LNCaP clone FGC (cell line): ENCODE measurements around the gene APAF1.

Source experiments
- DNase-seq: peaks from one replicate; pipeline ENCODE4 v3.0.0-alpha.2; 2011; ENCODE audit warnings: low read depth
- H3K4me3 ChIP-seq: 2 replicates; pipeline ENCODE4 v1.5.1; 2011; ENCODE audit warnings: mild to moderate bottlenecking, low read depth, low read length, control low read depth
- TF ChIP-seq, protein P1 (sequence below): IDR thresholded peaks from 2 replicates; pipeline ENCODE4 v1.5.1; 2012; ENCODE audit warnings: mild to moderate bottlenecking; ENCODE audit not compliant: control insufficient read depth, insufficient read depth; ENCODE audit errors: extremely low read depth

APAF1 gene

DNA sequence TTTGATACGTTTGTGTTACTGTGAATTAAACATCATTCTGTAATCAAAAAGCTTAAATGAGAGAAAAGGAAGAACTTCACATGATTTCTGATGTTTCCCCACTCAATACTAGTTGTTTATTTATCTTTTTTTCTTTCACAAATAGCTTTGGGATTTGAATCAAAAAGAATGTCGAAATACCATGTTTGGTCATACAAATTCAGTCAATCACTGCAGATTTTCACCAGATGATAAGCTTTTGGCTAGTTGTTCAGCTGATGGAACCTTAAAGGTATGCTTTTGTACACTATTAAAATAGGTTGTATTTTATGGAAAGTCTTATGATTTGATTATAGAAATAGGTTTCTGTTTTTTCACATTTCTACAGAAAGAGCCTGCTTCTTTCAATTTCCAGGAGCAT is 41.5 kb downstream of the APAF1 start:
- DNase-seq: no peak
- H3K4me3 ChIP-seq: no peak overlapping the region

GRCh38 chr12:98691351-98691750 is 46.3 kb downstream of the APAF1 start:
- no peak for DNase-seq
- H3K4me3 ChIP-seq: no peak overlapping the region
- TF ChIP-seq, protein P1, sequence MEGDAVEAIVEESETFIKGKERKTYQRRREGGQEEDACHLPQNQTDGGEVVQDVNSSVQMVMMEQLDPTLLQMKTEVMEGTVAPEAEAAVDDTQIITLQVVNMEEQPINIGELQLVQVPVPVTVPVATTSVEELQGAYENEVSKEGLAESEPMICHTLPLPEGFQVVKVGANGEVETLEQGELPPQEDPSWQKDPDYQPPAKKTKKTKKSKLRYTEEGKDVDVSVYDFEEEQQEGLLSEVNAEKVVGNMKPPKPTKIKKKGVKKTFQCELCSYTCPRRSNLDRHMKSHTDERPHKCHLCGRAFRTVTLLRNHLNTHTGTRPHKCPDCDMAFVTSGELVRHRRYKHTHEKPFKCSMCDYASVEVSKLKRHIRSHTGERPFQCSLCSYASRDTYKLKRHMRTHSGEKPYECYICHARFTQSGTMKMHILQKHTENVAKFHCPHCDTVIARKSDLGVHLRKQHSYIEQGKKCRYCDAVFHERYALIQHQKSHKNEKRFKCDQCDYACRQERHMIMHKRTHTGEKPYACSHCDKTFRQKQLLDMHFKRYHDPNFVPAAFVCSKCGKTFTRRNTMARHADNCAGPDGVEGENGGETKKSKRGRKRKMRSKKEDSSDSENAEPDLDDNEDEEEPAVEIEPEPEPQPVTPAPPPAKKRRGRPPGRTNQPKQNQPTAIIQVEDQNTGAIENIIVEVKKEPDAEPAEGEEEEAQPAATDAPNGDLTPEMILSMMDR: no peak

More for the DNA sequence above, 41.5 kb downstream of the APAF1 start:
- TF ChIP-seq, protein P1: no peak

DNA sequence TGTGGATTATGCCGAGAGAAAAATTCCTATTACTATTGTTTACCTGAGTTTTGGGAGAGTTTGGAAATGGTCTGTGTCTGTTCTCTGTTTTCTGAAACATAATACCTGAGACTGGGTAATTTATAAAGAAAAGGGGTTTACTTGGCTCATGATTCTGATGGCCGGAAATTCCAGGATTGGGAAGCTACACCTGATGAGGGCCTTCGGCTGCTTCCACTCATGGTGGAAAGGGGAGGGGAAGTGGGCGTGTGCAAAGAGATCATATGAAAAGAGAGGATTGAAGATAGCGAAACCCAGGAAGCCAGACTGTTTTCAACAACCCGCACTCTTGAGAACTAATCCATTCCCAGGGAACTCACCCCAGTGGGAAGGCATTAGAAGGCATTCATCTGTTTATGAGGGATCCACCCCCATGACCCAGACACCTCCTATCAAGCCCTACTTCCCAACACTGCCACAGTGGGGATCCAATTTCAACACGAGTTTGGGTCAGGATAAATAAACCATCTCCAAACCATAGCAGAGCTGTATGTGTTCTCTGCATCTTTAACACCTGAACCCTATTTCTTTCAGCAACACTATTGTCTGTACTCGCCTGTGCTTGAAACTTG is 51.1 kb downstream of the APAF1 start:
- no peak for DNase-seq
- H3K4me3 ChIP-seq: no peak overlapping the region
- TF ChIP-seq, protein P1: no peak

DNA sequence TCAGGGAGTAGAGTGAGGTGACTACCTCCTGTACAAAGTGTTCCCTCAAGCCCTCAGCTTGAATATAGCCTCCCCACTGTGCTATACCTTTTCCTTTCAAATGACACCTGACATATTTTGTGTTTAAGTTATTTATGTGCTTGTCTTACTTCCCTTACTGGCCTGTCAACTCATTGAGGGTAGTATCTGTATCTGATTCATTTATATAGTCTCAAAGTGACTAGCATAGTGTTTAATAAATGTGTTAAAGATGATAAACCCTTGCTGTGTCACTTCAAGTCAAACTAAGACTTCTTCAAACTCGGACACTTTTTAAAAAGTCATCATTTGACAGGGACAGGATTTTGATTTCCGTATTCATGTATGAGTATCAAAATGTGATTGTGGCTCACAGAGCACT is 52.1 kb downstream of the APAF1 start:
- DNase-seq: no peak
- TF ChIP-seq, protein P1: no peak
- H3K4me3 ChIP-seq: no peak overlapping the region

DNA sequence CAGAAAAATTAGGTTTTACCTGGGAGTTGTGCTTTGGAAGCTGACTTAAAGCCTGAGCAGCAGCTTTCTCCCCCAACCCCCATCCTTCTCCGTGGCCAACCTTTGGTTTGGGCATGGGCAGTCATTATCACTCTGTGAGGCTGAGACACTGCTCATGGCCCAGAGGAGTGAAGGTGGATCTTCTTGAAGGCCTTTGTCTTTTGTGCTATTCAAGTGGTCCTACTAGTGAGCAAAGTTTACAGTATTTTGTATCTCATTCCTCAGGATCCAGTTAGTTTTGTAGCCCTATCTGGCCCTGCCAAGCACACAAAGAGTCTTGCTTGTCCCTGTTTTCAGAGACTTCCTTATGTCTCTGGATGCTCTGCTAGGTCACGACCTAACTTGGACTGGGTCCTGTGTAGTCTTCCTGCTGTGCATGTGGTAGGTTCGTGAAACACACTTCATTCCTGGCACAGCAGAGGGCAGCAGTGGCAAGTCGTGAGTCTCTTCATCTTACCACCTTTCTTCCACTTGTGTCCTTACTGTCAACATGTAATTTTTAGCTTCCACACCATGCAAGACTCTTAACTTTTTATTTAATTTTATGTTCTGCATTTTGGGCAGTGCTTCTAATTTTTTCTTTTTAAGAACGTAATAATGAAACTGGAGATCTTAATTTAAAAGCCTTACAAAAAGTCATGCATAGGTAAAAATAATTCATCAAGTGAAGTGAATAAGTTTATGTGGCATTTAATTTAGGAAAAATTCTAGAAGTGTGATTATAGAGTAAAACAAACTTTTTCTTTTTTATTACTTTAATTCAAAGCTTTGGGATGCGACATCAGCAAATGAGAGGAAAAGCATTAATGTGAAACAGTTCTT is 53.7 kb downstream of the APAF1 start:
- TF ChIP-seq, protein P1: peak; percentile 66
- no peak overlapping the region for H3K4me3 ChIP-seq
- DNase-seq: peak; percentile 73

GRCh38 chr12:98699586-98699985 is 54.5 kb downstream of the APAF1 start:
- no peak for DNase-seq
- H3K4me3 ChIP-seq: no peak overlapping the region
- TF ChIP-seq, protein P1: no peak

DNA sequence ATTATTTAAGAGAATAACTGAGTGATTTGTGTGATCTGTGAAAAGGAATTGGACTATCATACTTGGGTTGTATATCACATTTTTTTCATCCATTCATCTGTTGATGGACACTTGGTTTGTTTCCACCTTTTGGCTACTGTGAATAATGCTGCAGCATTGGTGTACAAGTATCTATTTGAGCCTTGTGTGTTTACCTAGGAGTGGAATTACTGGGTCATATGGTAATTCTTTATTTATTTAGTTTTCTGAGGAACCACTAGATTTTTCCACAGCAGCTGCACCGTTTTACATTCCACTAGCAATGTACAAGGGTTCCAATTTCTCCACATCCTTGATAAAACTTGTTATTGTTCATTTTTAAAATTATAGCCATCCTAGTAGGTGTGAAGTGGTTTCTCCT is 56.1 kb downstream of the APAF1 start:
- H3K4me3 ChIP-seq: no peak overlapping the region
- DNase-seq: peak; percentile 54
- TF ChIP-seq, protein P1: no peak
